CD4-positive, alpha-beta T cell treated with Interleukin-17A for 1 hour (primary cell): ENCODE measurements around the gene METTL15.
"Not testable (repeated sequence)": the region's sequence is repeated elsewhere in the genome, so short reads cannot be mapped to it uniquely, and the experiment has no call there.

Experiments used
- DNase-seq: peaks from one replicate; pipeline ENCODE4 v3.0.0-alpha.2; 2020

The METTL15 gene

GRCh38 chr11:28107750-28108618 lies at the start of gene METTL15, which contains the start of gene KIF18A:
TSS of gene METTL15 (plus strand) at chr11:28108388. CDS start at chr11:28113335, 4,947 bp downstream.
TSS of gene KIF18A (minus strand) at chr11:28108156. CDS start at chr11:28097947, 10,209 bp downstream.
- DNase-seq = peak; percentile 98

GRCh38 chr11:28071305-28071704 lies 36.9 kb upstream of the METTL15 start:
- DNase-seq = no peak

GRCh38 chr11:28072321-28072720 lies 35.9 kb upstream of the METTL15 start:
- no peak for DNase-seq

GRCh38 chr11:28077521-28077920 lies 30.7 kb upstream of the METTL15 start:
- no peak for DNase-seq

- no peak for DNase-seq
Measured at GRCh38 chr11:28083118-28083517, 25.1 kb upstream of the METTL15 start.

GRCh38 chr11:28086569-28086968 lies 21.6 kb upstream of the METTL15 start:
- DNase-seq = no peak

GRCh38 chr11:28087192-28087591 lies 21.0 kb upstream of the METTL15 start:
- not testable (repeated sequence) for DNase-seq

GRCh38 chr11:28087693-28088092 lies 20.5 kb upstream of the METTL15 start:
- not testable (repeated sequence) for DNase-seq

- DNase-seq = no peak
Measured at GRCh38 chr11:28089378-28089777, 18.8 kb upstream of the METTL15 start.

- no peak for DNase-seq
Measured at GRCh38 chr11:28090052-28090749, 18.0 kb upstream of the METTL15 start.

GRCh38 chr11:28092786-28093185 lies 15.4 kb upstream of the METTL15 start:
- no peak for DNase-seq

- no peak for DNase-seq
Measured at GRCh38 chr11:28098257-28098656, 9.9 kb upstream of the METTL15 start.

GRCh38 chr11:28099715-28100114 lies 8.5 kb upstream of the METTL15 start:
- no peak for DNase-seq

GRCh38 chr11:28100665-28101064 lies 7.5 kb upstream of the METTL15 start:
- no peak for DNase-seq

- not testable (repeated sequence) for DNase-seq
Measured at GRCh38 chr11:28102300-28102699, 5.9 kb upstream of the METTL15 start.

- no peak for DNase-seq
Measured at GRCh38 chr11:28104425-28104824, 3.8 kb upstream of the METTL15 start.

- DNase-seq = no peak
Measured at GRCh38 chr11:28104984-28105383, 3.2 kb upstream of the METTL15 start.

- peak; percentile 28 for DNase-seq
Measured at GRCh38 chr11:28105869-28106268, 2.3 kb upstream of the METTL15 start.

GRCh38 chr11:28106353-28107043 lies 1.7 kb upstream of the METTL15 start:
- no peak for DNase-seq

GRCh38 chr11:28107191-28107749 lies 918 bp upstream of the METTL15 start:
- DNase-seq = peak; percentile 35

- no peak for DNase-seq
Measured at GRCh38 chr11:28108958-28109357, 770 bp downstream of the METTL15 start.

- DNase-seq = peak; percentile 71
Measured at GRCh38 chr11:28110108-28110820, 2.1 kb downstream of the METTL15 start.
